ENCODE results near the gene ADRA1B. TPM values are rescaled to one million over a fixed set of nuclear protein-coding genes. Genes with fewer than 3 reads are reported as not detected.

ADRA1B gene
- total and polyA plus RNA-seq, 2 of the 8 experiments (the other 6 are each of a cell fraction or from before 2014, with no cell fraction given), result not detected

DNA sequence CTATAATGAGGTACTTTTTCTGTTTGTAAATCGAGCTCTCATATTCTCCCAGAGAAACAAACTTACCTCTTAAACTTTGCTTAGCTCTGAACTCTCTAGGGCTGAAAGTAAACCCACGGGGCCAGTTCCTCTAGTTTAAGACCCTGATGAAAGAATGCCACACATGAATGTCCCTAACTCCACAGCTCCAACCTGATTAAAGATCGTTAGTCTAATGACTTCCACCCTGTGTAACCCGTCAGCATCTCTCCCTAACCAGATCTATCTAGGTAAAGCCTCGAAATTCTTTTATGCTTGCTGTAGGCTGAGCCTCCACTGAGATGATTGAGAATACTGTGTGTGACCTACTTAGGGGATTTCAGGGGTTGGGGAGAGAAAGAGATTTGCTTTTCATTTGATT lies 27.0 kb downstream of the ADRA1B start (continued):
- TF ChIP-seq, protein P1, sequence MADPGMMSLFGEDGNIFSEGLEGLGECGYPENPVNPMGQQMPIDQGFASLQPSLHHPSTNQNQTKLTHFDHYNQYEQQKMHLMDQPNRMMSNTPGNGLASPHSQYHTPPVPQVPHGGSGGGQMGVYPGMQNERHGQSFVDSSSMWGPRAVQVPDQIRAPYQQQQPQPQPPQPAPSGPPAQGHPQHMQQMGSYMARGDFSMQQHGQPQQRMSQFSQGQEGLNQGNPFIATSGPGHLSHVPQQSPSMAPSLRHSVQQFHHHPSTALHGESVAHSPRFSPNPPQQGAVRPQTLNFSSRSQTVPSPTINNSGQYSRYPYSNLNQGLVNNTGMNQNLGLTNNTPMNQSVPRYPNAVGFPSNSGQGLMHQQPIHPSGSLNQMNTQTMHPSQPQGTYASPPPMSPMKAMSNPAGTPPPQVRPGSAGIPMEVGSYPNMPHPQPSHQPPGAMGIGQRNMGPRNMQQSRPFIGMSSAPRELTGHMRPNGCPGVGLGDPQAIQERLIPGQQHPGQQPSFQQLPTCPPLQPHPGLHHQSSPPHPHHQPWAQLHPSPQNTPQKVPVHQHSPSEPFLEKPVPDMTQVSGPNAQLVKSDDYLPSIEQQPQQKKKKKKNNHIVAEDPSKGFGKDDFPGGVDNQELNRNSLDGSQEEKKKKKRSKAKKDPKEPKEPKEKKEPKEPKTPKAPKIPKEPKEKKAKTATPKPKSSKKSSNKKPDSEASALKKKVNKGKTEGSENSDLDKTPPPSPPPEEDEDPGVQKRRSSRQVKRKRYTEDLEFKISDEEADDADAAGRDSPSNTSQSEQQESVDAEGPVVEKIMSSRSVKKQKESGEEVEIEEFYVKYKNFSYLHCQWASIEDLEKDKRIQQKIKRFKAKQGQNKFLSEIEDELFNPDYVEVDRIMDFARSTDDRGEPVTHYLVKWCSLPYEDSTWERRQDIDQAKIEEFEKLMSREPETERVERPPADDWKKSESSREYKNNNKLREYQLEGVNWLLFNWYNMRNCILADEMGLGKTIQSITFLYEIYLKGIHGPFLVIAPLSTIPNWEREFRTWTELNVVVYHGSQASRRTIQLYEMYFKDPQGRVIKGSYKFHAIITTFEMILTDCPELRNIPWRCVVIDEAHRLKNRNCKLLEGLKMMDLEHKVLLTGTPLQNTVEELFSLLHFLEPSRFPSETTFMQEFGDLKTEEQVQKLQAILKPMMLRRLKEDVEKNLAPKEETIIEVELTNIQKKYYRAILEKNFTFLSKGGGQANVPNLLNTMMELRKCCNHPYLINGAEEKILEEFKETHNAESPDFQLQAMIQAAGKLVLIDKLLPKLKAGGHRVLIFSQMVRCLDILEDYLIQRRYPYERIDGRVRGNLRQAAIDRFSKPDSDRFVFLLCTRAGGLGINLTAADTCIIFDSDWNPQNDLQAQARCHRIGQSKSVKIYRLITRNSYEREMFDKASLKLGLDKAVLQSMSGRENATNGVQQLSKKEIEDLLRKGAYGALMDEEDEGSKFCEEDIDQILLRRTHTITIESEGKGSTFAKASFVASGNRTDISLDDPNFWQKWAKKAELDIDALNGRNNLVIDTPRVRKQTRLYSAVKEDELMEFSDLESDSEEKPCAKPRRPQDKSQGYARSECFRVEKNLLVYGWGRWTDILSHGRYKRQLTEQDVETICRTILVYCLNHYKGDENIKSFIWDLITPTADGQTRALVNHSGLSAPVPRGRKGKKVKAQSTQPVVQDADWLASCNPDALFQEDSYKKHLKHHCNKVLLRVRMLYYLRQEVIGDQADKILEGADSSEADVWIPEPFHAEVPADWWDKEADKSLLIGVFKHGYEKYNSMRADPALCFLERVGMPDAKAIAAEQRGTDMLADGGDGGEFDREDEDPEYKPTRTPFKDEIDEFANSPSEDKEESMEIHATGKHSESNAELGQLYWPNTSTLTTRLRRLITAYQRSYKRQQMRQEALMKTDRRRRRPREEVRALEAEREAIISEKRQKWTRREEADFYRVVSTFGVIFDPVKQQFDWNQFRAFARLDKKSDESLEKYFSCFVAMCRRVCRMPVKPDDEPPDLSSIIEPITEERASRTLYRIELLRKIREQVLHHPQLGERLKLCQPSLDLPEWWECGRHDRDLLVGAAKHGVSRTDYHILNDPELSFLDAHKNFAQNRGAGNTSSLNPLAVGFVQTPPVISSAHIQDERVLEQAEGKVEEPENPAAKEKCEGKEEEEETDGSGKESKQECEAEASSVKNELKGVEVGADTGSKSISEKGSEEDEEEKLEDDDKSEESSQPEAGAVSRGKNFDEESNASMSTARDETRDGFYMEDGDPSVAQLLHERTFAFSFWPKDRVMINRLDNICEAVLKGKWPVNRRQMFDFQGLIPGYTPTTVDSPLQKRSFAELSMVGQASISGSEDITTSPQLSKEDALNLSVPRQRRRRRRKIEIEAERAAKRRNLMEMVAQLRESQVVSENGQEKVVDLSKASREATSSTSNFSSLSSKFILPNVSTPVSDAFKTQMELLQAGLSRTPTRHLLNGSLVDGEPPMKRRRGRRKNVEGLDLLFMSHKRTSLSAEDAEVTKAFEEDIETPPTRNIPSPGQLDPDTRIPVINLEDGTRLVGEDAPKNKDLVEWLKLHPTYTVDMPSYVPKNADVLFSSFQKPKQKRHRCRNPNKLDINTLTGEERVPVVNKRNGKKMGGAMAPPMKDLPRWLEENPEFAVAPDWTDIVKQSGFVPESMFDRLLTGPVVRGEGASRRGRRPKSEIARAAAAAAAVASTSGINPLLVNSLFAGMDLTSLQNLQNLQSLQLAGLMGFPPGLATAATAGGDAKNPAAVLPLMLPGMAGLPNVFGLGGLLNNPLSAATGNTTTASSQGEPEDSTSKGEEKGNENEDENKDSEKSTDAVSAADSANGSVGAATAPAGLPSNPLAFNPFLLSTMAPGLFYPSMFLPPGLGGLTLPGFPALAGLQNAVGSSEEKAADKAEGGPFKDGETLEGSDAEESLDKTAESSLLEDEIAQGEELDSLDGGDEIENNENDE (IDR thresholded peaks at IDR 0.05; ENCODE audit: insufficient replicate concordance, low read length), result no peak
- TF ChIP-seq SP1 (IDR thresholded peaks at IDR 0.05; ENCODE audit: low read depth, low read length) (no peak), TAF1 (IDR thresholded peaks at IDR 0.05; ENCODE audit: low read depth, low read length) (no peak), SP2 (IDR thresholded peaks at IDR 0.05; ENCODE audit: low read length) (no peak), CEBPB (IDR thresholded peaks at IDR 0.05; ENCODE audit: low read depth, low read length) (no peak), CREB1 (IDR thresholded peaks at IDR 0.05) (no peak), CBX8 (IDR thresholded peaks at IDR 0.05; ENCODE audit: borderline replicate concordance, low read depth, low read length) (no peak), CTBP2 (IDR thresholded peaks at IDR 0.05; ENCODE audit: borderline replicate concordance, insufficient read depth, insufficient read length, low read length) (no peak), RFX5 (IDR thresholded peaks at IDR 0.05; ENCODE audit: borderline replicate concordance, low read depth, low read length) (no peak), PHF8 (conservative IDR thresholded peaks at IDR 0.05; ENCODE audit: low read depth, low read length) (no peak), HDAC6 (IDR thresholded peaks at IDR 0.05; ENCODE audit: low read depth, low read length) (no peak), BACH1 (IDR thresholded peaks at IDR 0.05; ENCODE audit: low read length) (no peak)
